ENCODE results near the gene SUGCT.

GRCh38 chr7:40244226-40244625 is 109.4 kb downstream of the SUGCT start:
- TF ChIP-seq EP300 (IDR thresholded peaks at IDR 0.05) (no peak), CTCF (IDR thresholded peaks at IDR 0.05) (no peak), POLR2AphosphoS5 (IDR thresholded peaks at IDR 0.05) (no peak)
